ENCODE data around the gene SLC1A7.

- no peak for TF ChIP-seq CTCF (IDR thresholded peaks at IDR 0.05; ENCODE audit: insufficient read depth, low read length, poor library complexity, severe bottlenecking)
- no peak for TF ChIP-seq EZH2phosphoT487 (conservative IDR thresholded peaks at IDR 0.05; ENCODE audit: low read length)
These were observed 74.6 kb downstream of the SLC1A7 start for GRCh38 chr1:53067886-53068285.
